PFSK-1 (cell line): ENCODE data around the gene DPP6.

Source experiments
- POLR2AphosphoS5 ChIP-seq: IDR thresholded peaks from 2 replicates; pipeline ENCODE4 v1.6.1; 2012; ENCODE audit warnings: low read depth, mild to moderate bottlenecking, control low read depth, low read length, moderate library complexity
- TAF1 ChIP-seq: IDR thresholded peaks from 2 replicates; pipeline ENCODE4 v1.6.1; 2012; ENCODE audit warnings: low read length, control low read depth, borderline replicate concordance; ENCODE audit not compliant: insufficient read depth

- TF ChIP-seq POLR2AphosphoS5 (no peak), TAF1 (no peak)
These were observed 623.4 kb downstream of the DPP6 start for GRCh38 chr7:154675560-154675959.
